Dendritic cell treated with granulocyte-macrophage colony-stimulating factor and Interleukin-4, amounts not matched to agents 40 ng/mL and 50 ng/mL, for 4 days (primary cell): Measurements from ENCODE around the gene FAM227B.
"Not testable (repeated sequence)": the region's sequence is repeated elsewhere in the genome, so short reads cannot be mapped to it uniquely, and the experiment has no call there.

ENCODE experiments used
- H3K27ac Mint-ChIP-seq: one replicate; pipeline ENCODE4 v1.8.0; 2022; ENCODE audit warnings: mild to moderate bottlenecking, mixed read lengths
- H3K27me3 Mint-ChIP-seq: one replicate; pipeline ENCODE4 v1.8.0; 2022; ENCODE audit warnings: mild to moderate bottlenecking, mixed read lengths
- H3K36me3 Mint-ChIP-seq: one replicate; pipeline ENCODE4 v1.8.0; 2022; ENCODE audit warnings: low read depth, mixed read lengths
- H3K4me1 Mint-ChIP-seq: one replicate; pipeline ENCODE4 v1.8.0; 2022; ENCODE audit warnings: low read depth, mixed read lengths
- H3K4me3 Mint-ChIP-seq: one replicate; pipeline ENCODE4 v1.8.0; 2022; ENCODE audit warnings: mild to moderate bottlenecking, moderate library complexity, mixed read lengths
- H3K9me3 Mint-ChIP-seq: one replicate; pipeline ENCODE4 v1.8.0; 2022; ENCODE audit warnings: mixed read lengths
- intact Hi-C: fragments of 100-400 bp; cut with micrococcal nuclease; formaldehyde crosslinking; loops from one replicate; pipeline ENCODE4 v1.15.0; 2022

Gene FAM227B

DNA sequence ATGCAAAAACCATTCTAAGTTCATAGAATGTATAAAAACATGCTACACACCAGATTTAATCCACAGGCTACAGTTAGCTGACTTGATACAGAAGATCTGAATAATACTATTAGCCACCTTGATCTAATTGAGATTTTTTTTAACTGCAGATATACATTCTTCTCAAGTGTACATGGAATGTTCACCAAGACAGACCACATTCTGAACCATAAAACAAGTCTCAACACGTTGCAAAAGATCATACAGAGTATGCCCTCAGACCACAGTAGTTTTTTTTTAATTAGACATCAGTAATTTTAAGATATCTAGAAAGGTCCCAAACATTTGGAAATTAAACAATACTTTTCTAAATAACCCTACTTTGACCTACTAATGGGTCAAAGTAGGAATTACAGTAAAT lies 114.3 kb downstream of the FAM227B start:
- Mint-ChIP-seq H3K36me3 (no peaks in the 10 kb centered on the region), H3K27me3 (no peaks in the 10 kb centered on the region), H3K4me3 (no peak overlapping the region), H3K9me3 (peaks cover 13% of the 10 kb centered on the region), H3K27ac (no peak overlapping the region), H3K4me1 (no peaks in the 10 kb centered on the region)
- intact Hi-C loops: no loop called here

DNA sequence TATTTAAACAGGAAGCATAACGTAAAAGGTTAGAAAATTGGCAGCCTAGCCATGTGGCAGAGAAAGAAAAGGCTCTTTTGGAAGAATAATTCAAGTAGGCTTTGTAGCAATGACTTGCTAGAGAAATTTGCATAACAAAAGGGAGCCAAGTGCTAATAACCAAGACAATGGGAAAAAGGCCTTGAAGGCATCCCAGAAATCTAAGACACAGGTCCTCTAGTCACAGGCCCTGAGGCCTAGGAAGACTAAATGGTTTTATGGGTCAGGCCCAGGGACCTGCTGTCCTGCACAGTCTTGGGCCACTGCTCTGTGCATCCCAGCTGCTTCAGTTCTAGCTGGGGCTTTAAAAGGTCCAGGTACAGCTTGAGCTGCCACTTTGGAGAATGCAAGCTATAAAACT lies 119.0 kb downstream of the FAM227B start:
- intact Hi-C loops: no loop called here
- Mint-ChIP-seq H3K9me3 (peaks cover 29% of the 10 kb centered on the region), H3K27ac (no peak overlapping the region), H3K4me3 (no peak overlapping the region), H3K27me3 (no peaks in the 10 kb centered on the region), H3K4me1 (no peaks in the 10 kb centered on the region), H3K36me3 (no peaks in the 10 kb centered on the region)

DNA sequence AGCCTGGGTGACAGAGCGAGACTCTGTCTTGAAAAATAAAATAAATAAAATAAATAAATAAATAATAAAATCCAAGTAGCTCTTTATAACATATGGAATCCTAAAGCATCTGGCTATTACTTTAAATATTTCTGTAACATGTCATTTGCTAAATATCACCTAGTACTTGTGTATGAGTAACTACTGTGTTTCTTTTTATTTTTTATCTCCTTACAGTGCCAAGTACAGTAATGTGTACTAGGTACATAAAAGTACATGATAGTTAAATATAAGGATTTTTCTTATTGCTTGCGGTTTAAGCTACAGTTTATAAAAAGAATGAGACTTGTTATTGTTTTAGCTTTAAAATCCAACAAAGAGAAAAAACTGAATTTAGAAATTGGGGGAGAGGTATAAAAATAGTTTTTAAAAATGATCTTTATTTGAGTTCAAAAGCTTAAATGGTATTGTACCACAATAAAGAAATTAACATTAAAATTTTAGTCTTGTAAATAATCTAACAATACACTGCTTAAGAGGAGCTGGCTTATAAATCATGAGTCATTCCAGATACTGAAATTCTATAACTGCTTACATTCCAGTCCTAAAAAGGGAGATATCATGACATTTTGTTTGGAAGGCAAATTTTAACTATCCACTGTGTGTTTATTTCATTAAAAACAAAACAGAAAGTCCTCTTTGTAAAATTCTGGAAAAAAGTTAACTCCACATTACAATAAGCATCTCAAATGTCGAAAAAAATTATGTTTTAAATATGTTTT lies 124.4 kb downstream of the FAM227B start:
- peaks cover 8% of the 10 kb centered on the region for H3K4me1 Mint-ChIP-seq
- H3K9me3 Mint-ChIP-seq: peaks cover 15% of the 10 kb centered on the region
- H3K4me3 Mint-ChIP-seq: no peak overlapping the region
- H3K27ac Mint-ChIP-seq: no peak overlapping the region
- intact Hi-C loops: no loop called here
- no peaks in the 10 kb centered on the region for H3K27me3 Mint-ChIP-seq
- no peaks in the 10 kb centered on the region for H3K36me3 Mint-ChIP-seq

DNA sequence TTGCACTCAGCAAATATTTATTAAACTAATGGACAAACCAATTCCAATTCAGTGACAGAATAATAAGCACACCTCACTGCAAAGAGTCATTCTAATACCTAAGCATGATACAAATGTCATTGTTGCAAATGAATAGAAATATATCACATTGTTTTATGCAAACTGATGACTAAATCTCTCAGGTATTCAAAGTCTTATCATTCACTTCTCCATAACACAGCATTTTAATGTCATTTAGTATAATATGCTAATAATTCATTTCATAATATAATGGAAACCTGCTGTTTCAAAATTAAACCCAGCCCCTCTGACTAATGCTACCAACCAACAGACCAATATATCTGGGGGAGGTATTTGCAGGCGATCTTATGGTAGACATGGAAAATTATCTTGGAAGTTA lies 125.8 kb downstream of the FAM227B start:
- Mint-ChIP-seq H3K27me3 (no peaks in the 10 kb centered on the region), H3K4me1 (peaks cover 13% of the 10 kb centered on the region), H3K36me3 (no peaks in the 10 kb centered on the region), H3K9me3 (peaks cover 8% of the 10 kb centered on the region), H3K27ac (no peak overlapping the region), H3K4me3 (no peak overlapping the region)
- intact Hi-C loops: no loop called here

DNA sequence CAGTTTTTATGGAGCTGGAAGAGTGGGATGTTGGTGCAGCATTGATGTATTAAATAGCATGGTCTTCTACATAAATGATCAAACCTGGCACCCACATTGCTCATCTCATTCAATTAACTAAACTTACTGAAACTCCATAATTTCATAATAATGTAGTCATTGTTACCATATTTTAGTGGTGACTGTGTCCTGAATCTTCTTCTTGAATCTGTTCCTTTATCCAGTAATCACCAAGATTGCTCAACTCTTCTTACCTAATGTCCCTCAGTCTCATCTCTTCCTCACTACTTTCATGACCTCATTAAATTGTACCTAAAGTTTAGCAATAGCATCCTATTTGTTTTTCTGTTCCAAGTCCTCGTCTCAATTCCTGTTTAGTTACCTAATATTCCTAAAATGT lies 127.8 kb downstream of the FAM227B start:
- peaks cover 13% of the 10 kb centered on the region for H3K4me1 Mint-ChIP-seq
- intact Hi-C loops: no loop called here

DNA sequence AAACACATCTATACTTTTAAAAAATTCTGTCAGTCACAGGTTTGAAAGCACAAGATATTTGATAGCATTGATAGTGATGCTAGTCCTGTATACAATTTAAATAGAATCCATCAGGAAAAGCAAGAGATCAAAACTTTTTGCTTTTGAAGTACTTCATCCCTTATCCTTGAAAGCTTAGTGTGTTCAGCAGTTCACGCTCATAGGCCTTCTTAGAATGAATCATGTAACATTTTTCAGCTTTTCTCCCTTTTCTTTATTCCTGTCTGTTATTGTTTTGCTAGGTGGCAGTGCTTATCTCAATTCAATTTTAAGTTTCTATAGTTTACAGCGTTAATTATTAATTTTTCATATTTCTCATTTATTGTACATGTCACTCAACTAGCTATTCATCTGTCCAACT lies 128.5 kb downstream of the FAM227B start:
- Mint-ChIP-seq H3K4me3 (no peak overlapping the region), H3K9me3 (no peaks in the 10 kb centered on the region), H3K27me3 (no peaks in the 10 kb centered on the region), H3K4me1 (peaks cover 13% of the 10 kb centered on the region), H3K36me3 (no peaks in the 10 kb centered on the region), H3K27ac (no peak overlapping the region)
- intact Hi-C loops: no loop called here

More for the DNA sequence above, 127.8 kb downstream of the FAM227B start:
- no peaks in the 10 kb centered on the region for H3K9me3 Mint-ChIP-seq
- no peaks in the 10 kb centered on the region for H3K36me3 Mint-ChIP-seq
- no peaks in the 10 kb centered on the region for H3K27me3 Mint-ChIP-seq
- no peak overlapping the region for H3K27ac Mint-ChIP-seq
- H3K4me3 Mint-ChIP-seq: no peak overlapping the region

DNA sequence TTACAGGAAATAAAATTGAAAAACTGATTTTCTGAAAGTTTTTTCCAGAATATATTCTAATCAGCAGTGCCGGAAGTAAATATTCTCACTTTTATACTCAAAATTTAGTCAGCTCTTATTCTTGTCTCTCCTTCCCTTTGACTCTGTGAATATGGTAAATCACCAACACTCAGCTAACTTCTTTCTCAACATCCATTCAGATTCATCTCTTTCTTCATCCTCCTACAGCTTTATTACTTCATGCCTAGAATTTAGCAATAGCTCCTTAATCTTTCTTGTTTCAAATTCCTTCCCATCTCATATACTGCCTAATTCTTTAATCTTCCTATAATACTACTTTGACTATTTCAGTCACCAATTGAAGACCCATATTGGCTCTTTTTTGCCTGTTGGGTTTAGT lies 129.7 kb downstream of the FAM227B start:
- H3K27me3 Mint-ChIP-seq: no peaks in the 10 kb centered on the region
- intact Hi-C loops: no loop called here

DNA sequence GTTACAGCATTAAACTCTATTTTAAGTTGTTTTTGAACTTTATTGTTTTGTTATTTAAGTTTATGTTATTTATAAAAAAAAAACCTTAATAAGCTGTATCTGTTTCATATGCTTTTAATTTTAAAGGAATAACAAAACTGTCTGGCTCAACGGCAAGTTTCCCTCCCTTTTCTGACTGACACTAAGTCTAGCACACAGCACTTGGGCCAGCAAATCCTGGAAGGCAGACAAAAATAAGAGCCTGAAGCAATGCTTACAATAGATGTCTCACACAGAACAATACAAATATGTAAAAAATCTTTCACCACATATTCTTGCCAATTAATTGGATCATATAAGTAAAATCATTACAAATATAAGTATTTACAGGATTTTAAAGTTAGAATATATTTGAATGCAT lies 135.2 kb downstream of the FAM227B start:
- H3K9me3 Mint-ChIP-seq, H3K4me1 Mint-ChIP-seq, H3K27me3 Mint-ChIP-seq, intact Hi-C loops, H3K36me3 Mint-ChIP-seq, H3K27ac Mint-ChIP-seq, H3K4me3 Mint-ChIP-seq: not testable (repeated sequence)

More for the DNA sequence above, 129.7 kb downstream of the FAM227B start:
- Mint-ChIP-seq H3K4me1 (peaks cover 13% of the 10 kb centered on the region), H3K4me3 (no peak overlapping the region), H3K36me3 (no peaks in the 10 kb centered on the region), H3K27ac (no peak overlapping the region), H3K9me3 (no peaks in the 10 kb centered on the region)

DNA sequence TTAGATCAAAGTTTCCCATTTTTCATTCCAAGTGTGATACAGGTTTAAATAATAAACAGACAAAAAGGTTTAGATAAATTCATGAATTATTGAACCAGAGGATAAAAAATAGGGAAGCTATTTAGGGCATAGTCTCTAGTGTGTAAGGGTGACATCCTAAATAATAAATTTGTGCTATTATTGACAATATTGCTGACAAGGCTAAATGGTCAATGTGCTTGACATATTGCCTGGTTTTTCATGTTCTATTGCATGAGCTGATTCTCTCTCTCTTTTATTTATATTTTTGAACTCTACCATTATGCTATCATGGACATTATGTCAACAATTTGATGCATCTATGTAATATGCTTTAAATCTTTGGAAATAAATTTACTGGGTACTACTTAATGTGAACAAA lies 141.6 kb downstream of the FAM227B start:
- H3K4me3 Mint-ChIP-seq, intact Hi-C loops, H3K9me3 Mint-ChIP-seq, H3K4me1 Mint-ChIP-seq, H3K27ac Mint-ChIP-seq, H3K27me3 Mint-ChIP-seq, H3K36me3 Mint-ChIP-seq: not testable (repeated sequence)

DNA sequence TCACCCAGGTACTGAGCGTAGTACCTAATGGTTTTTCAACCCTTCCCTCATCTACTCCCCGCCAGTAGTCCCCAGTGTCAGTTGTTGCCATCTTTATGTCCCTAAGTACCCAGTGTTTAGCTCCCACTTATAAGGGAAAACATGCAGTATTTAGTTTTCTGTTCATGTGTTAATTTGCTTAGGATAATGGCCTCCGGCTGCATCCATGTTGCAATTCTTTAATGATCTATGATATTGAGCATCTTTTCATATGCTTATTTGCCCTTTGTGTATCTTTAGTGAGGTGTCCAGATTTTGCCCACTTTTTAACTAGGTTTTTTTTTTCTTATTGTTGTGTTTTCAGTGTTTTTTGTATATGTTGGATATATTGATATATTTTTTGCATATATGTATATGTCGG lies 142.6 kb downstream of the FAM227B start:
- H3K4me3 Mint-ChIP-seq, intact Hi-C loops, H3K27me3 Mint-ChIP-seq, H3K36me3 Mint-ChIP-seq, H3K27ac Mint-ChIP-seq, H3K4me1 Mint-ChIP-seq, H3K9me3 Mint-ChIP-seq: not testable (repeated sequence)

DNA sequence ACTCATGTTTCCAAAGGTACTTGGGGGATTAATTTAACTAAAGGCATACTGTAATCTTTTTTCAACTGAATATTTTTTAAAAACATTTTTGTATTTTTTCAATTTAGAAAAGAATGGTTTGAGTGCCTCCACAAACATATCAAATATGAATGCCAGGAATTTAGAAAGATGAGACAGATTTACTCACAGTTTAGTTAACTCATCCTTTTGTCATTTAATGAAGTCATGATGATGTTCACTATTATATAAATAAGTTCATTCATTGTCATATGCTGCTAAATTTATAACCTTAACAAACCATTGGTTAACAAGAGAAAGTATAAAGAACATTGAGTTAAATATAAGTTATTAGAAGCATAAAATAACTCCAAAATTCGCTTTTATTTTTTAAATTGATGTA lies 147.6 kb downstream of the FAM227B start:
- H3K4me3 Mint-ChIP-seq: no peak overlapping the region

DNA sequence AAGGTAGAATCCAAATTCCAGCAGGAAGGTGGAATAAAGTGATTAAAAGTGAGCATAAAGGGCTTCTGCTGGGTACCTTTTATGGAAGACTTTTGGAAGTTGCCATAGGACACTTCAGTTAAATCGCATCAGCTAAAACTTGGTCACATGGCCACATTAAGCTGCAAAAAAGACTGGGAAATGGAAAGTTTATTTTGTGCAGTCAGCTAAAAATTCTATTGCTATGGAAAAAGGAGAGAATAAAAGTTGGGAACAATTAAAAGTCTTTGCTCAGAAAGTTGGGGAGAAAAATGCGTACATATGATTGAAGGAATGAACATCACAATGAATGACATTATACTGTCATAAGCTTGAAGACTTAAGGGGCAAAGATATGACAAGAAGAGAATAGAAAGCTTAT lies 148.3 kb downstream of the FAM227B start:
- Mint-ChIP-seq H3K27ac (no peak overlapping the region), H3K27me3 (no peaks in the 10 kb centered on the region), H3K4me3 (no peak overlapping the region), H3K36me3 (no peaks in the 10 kb centered on the region), H3K9me3 (no peaks in the 10 kb centered on the region), H3K4me1 (no peaks in the 10 kb centered on the region)
- intact Hi-C loops: no loop called here

More for the DNA sequence above, 147.6 kb downstream of the FAM227B start:
- Mint-ChIP-seq H3K27me3 (no peaks in the 10 kb centered on the region), H3K9me3 (no peaks in the 10 kb centered on the region), H3K27ac (no peak overlapping the region), H3K4me1 (no peaks in the 10 kb centered on the region), H3K36me3 (no peaks in the 10 kb centered on the region)
- intact Hi-C loops: no loop called here

DNA sequence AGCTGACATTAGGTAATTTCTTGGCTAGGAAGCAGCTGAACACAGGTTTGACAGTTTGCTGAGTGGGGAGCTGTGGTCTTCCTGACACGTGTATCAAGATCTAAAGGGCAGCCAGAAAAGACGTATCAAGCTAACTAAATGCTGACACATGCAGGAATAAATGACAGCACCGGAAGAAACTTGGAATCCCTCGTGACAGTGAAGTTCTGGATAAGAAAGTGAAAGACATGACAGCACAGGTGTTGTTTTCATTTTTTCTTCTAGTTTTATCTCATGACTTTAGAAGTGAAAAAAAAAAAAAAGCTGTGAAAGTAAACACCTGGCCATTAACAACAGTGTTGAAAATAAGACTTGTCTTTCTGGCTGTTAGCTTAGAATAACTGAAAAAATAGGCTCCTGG lies 148.9 kb downstream of the FAM227B start:
- H3K27me3 Mint-ChIP-seq: no peaks in the 10 kb centered on the region
- H3K36me3 Mint-ChIP-seq: no peaks in the 10 kb centered on the region
- no peak overlapping the region for H3K4me3 Mint-ChIP-seq
- H3K27ac Mint-ChIP-seq: no peak overlapping the region
- H3K9me3 Mint-ChIP-seq: no peaks in the 10 kb centered on the region
- intact Hi-C loops: no loop called here
- H3K4me1 Mint-ChIP-seq: peaks cover 4% of the 10 kb centered on the region

DNA sequence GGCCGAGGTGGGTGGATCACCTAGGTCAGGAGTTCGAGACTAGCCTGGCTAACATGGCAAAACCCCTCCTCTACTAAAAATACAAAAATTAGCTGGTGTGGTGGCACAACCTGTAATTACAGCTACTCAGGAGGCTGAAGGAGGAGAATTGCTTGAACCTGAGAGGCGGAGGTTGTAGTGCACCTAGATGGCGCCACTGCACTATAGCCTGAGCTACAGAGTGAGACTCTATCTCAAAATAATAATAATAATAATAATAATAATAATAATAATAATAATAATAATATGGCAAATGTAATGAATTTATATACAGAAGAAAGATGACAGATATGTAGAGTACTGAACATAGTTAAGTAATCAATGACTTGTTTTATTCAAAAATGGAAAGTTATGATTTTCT lies 149.4 kb downstream of the FAM227B start:
- H3K4me1 Mint-ChIP-seq, H3K9me3 Mint-ChIP-seq, H3K36me3 Mint-ChIP-seq, H3K4me3 Mint-ChIP-seq, intact Hi-C loops, H3K27ac Mint-ChIP-seq, H3K27me3 Mint-ChIP-seq: not testable (repeated sequence)

DNA sequence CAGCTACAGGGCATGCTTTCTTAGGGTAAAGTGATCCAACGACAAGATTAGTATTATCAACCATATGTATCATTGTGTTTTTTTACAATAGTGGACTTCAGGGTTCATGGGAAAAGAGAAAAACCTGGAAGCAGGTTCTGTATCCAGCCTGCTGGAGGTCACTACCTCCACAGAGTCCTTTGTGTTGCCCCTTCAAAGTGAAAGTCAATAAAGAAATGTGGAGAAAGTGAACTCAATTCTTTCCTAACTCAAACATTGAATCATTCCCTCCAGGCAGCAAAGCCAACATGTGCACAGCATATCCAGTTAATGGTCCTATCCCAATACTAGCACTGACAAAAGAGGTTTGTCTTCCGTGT lies 152.2 kb downstream of the FAM227B start:
- Mint-ChIP-seq H3K4me1 (peaks cover 12% of the 10 kb centered on the region), H3K27ac (no peak overlapping the region), H3K27me3 (no peaks in the 10 kb centered on the region), H3K4me3 (no peak overlapping the region), H3K36me3 (no peaks in the 10 kb centered on the region), H3K9me3 (no peaks in the 10 kb centered on the region)
- intact Hi-C loops: loop anchor here (10.0 kb wide), 2 partner anchors 396 to 526 kb away; no protein-coding TSS in a partner anchor
